Loucy (cell line): ENCODE results near the gene SNX12.

Experiments used
- H2AFZ ChIP-seq: fragments of 200-600 bp; sonication (generic); 2 replicates; pipeline ENCODE4 v1.6.0; 2016; ENCODE audit warnings: antibody characterized with exemption, mild to moderate bottlenecking, low read length, moderate library complexity
- H3F3A ChIP-seq: fragments of 200-600 bp; 2 replicates; pipeline ENCODE4 v1.6.0; 2016; ENCODE audit warnings: antibody characterized with exemption, low read depth, mild to moderate bottlenecking
- H3K27me3 ChIP-seq: fragments of 200-600 bp; sonication (generic); 2 replicates; pipeline ENCODE4 v1.6.1; 2014; ENCODE audit warnings: low read length, mild to moderate bottlenecking; ENCODE audit not compliant: insufficient read depth, poor library complexity, severe bottlenecking
- H3K36me3 ChIP-seq: fragments of 200-600 bp; sonication (generic); 2 replicates; pipeline ENCODE4 v1.6.1; 2016; ENCODE audit warnings: low read length; ENCODE audit not compliant: insufficient read depth
- H3K4me1 ChIP-seq: fragments of 200-600 bp; sonication (generic); 2 replicates; pipeline ENCODE4 v1.5.1; 2014; ENCODE audit warnings: low read length, mild to moderate bottlenecking; ENCODE audit not compliant: insufficient read depth, poor library complexity, severe bottlenecking
- H3K4me2 ChIP-seq: fragments of 200-600 bp; sonication (generic); 2 replicates; pipeline ENCODE4 v1.6.0; 2014; ENCODE audit warnings: antibody characterized with exemption, low read length, low read depth, mild to moderate bottlenecking; ENCODE audit not compliant: poor library complexity, severe bottlenecking
- H3K4me3 ChIP-seq: fragments of 200-600 bp; sonication (generic); 2 replicates; pipeline ENCODE4 v1.5.1; 2014; ENCODE audit warnings: low read length, mild to moderate bottlenecking, mixed read lengths; ENCODE audit not compliant: poor library complexity, severe bottlenecking
- H3K79me2 ChIP-seq: fragments of 200-600 bp; sonication (generic); 2 replicates; pipeline ENCODE4 v1.6.1; 2014; ENCODE audit warnings: low read length; ENCODE audit not compliant: insufficient read depth
- H3K9ac ChIP-seq: fragments of 200-600 bp; sonication (generic); 2 replicates; pipeline ENCODE4 v1.6.0; 2014; ENCODE audit warnings: mild to moderate bottlenecking, low read depth, low read length, moderate library complexity; ENCODE audit not compliant: poor library complexity, severe bottlenecking
- H3K9me2 ChIP-seq: fragments of 200-600 bp; sonication (generic); replicated peaks from 2 replicates; pipeline ENCODE4 v1.6.1; 2016; ENCODE audit warnings: low read depth, low read length, mixed read lengths
- H3K9me3 ChIP-seq: fragments of 200-600 bp; sonication (generic); 2 replicates; pipeline ENCODE4 v1.6.1; 2014; ENCODE audit warnings: mild to moderate bottlenecking, antibody characterized with exemption, low read length, low read depth; ENCODE audit not compliant: insufficient read depth
- H4K20me1 ChIP-seq: fragments of 200-600 bp; sonication (generic); 2 replicates; pipeline ENCODE4 v1.6.0; 2014; ENCODE audit warnings: antibody characterized with exemption, low read length, mild to moderate bottlenecking; ENCODE audit not compliant: insufficient read depth, poor library complexity, severe bottlenecking
- EZH2phosphoT487 ChIP-seq: fragments of 200-600 bp; IDR thresholded peaks from 2 replicates; pipeline ENCODE4 v1.6.1; 2018; ENCODE audit warnings: antibody characterized with exemption, mild to moderate bottlenecking, moderate library complexity, borderline replicate concordance
- TF ChIP-seq, protein P1 (sequence below): fragments of 200-600 bp; sonication (generic); conservative IDR thresholded peaks from 2 replicates; pipeline ENCODE4 v1.5.1; 2014; ENCODE audit warnings: mild to moderate bottlenecking, antibody characterized with exemption, low read length

SNX12 gene

GRCh38 chrX:71099736-71100135, 31.6 kb upstream of the SNX12 start:
- no peaks in the 10 kb centered on the region for H3K36me3 ChIP-seq
- no peaks in the 10 kb centered on the region for H3K27me3 ChIP-seq
- no peaks in the 10 kb centered on the region for H4K20me1 ChIP-seq
- no peaks in the 10 kb centered on the region for H3K9me2 ChIP-seq
- no peak overlapping the region for H2AFZ ChIP-seq
- H3F3A ChIP-seq, result 0 out of 2 replicates have a peak, but pooled peaks cover 4% of the 10 kb centered on the region
- H3K79me2 ChIP-seq, result peaks cover 29% of the 10 kb centered on the region; the same call in 1 of the 2 replicates
- H3K4me3 ChIP-seq, result no peak overlapping the region
- TF ChIP-seq, protein P1, sequence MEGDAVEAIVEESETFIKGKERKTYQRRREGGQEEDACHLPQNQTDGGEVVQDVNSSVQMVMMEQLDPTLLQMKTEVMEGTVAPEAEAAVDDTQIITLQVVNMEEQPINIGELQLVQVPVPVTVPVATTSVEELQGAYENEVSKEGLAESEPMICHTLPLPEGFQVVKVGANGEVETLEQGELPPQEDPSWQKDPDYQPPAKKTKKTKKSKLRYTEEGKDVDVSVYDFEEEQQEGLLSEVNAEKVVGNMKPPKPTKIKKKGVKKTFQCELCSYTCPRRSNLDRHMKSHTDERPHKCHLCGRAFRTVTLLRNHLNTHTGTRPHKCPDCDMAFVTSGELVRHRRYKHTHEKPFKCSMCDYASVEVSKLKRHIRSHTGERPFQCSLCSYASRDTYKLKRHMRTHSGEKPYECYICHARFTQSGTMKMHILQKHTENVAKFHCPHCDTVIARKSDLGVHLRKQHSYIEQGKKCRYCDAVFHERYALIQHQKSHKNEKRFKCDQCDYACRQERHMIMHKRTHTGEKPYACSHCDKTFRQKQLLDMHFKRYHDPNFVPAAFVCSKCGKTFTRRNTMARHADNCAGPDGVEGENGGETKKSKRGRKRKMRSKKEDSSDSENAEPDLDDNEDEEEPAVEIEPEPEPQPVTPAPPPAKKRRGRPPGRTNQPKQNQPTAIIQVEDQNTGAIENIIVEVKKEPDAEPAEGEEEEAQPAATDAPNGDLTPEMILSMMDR, result no peak
- no peak for TF ChIP-seq EZH2phosphoT487
- peak overlapping the region; percentile 64 for H3K4me2 ChIP-seq
- no peak overlapping the region for H3K9ac ChIP-seq
- H3K9me3 ChIP-seq, result no peaks in the 10 kb centered on the region
- H3K4me1 ChIP-seq, result peaks cover 64% of the 10 kb centered on the region

GRCh38 chrX:71098951-71099506, 30.9 kb upstream of the SNX12 start:
- H3K27me3 ChIP-seq, result no peaks in the 10 kb centered on the region
- peak overlapping the region; percentile 30 for H3K9ac ChIP-seq
- H3K4me3 ChIP-seq, result peak overlapping the region; percentile 48
- no peak overlapping the region for H2AFZ ChIP-seq
- peaks cover 23% of the 10 kb centered on the region; the same call in 1 of the 2 replicates for H3K79me2 ChIP-seq
- no peaks in the 10 kb centered on the region for H3K36me3 ChIP-seq
- no peaks in the 10 kb centered on the region for H3K9me2 ChIP-seq
- 0 out of 2 replicates have a peak, but pooled peaks cover 4% of the 10 kb centered on the region for H3F3A ChIP-seq
- H3K9me3 ChIP-seq, result no peaks in the 10 kb centered on the region
- TF ChIP-seq, protein P1, result no peak
- TF ChIP-seq EZH2phosphoT487, result no peak
- H3K4me1 ChIP-seq, result peaks cover 57% of the 10 kb centered on the region
- H3K4me2 ChIP-seq, result peak overlapping the region; percentile 64
- no peaks in the 10 kb centered on the region for H4K20me1 ChIP-seq

DNA sequence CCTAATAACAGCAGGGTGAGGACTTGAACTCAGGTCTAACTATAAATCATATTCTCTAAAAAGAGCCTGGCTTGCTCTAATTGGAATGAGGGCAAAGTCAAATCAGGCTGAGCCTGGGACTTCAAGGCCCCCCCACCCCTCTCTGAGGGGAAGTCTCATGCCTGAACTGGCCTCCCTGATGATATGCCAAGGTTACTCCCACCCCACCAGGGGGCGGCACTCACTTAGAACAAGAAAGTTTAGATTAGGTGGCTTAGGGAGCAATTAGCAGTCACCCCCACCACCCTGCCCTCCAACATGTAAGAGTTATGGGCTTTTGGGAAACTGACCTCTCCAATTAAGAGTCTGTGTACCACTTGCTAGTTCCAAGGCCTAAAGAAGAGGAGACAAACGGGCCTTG, 30.2 kb upstream of the SNX12 start:
- Histone ChIP-seq H3K9me2 (no peaks in the 10 kb centered on the region), H3F3A (0 out of 2 replicates have a peak, but pooled peaks cover 4% of the 10 kb centered on the region), H3K36me3 (no peaks in the 10 kb centered on the region), H2AFZ (no peak overlapping the region), H3K4me1 (peaks cover 55% of the 10 kb centered on the region), H3K4me2 (peak overlapping the region; percentile 64), H3K4me3 (peak overlapping the region; percentile 48), H4K20me1 (no peaks in the 10 kb centered on the region), H3K9ac (peak overlapping the region; percentile 30), H3K27me3 (no peaks in the 10 kb centered on the region), H3K9me3 (no peaks in the 10 kb centered on the region), H3K79me2 (peaks cover 23% of the 10 kb centered on the region; the same call in 1 of the 2 replicates)
- no peak for TF ChIP-seq EZH2phosphoT487
- TF ChIP-seq, protein P1, result peak; percentile 64
